Uterus (tissue), 4 donors: ENCODE results near the gene CPA4. TPM values are rescaled to one million over a fixed set of nuclear protein-coding genes. Genes with fewer than 3 reads are reported as not detected.

Source experiments
- DNase-seq, 2 donors: peaks; one replicate each; pipeline ENCODE4 v3.0.0-alpha.2; 2019 to 2020
- H3K27ac ChIP-seq, 2 donors: fragments of 200-600 bp; sonication (generic); 1 replicate in 1 of 2; 2 replicates in 1 of 2; pipeline ENCODE4 v1.5.1; 2016 to 2018
- H3K27me3 ChIP-seq, 2 donors: fragments of 200-600 bp; sonication (generic); one replicate each; pipeline ENCODE4 v1.5.1; 2018 to 2019; ENCODE audit warnings: control low read depth in 1 of 2
- H3K36me3 ChIP-seq, 2 donors: fragments of 200-600 bp; sonication (generic); one replicate each; pipeline ENCODE4 v1.5.1; 2019; ENCODE audit warnings: control low read depth in 1 of 2
- H3K4me1 ChIP-seq, 2 donors: fragments of 200-600 bp; sonication (generic); one replicate each; pipeline ENCODE4 v1.5.1; 2018 to 2019; ENCODE audit warnings: control low read depth in 1 of 2
- H3K4me3 ChIP-seq, 2 donors: fragments of 200-600 bp; sonication (generic); 1 replicate in 1 of 2; 2 replicates in 1 of 2; pipeline ENCODE4 v1.5.1; 2018 to 2019; ENCODE audit warnings: mild to moderate bottlenecking in 1 of 2
- H3K9me3 ChIP-seq, 2 donors: fragments of 200-600 bp; sonication (generic); one replicate each; pipeline ENCODE4 v1.5.1; 2019; ENCODE audit warnings: control low read depth in 1 of 2
- CTCF ChIP-seq, 4 experiments: fragments of 200-600 bp in 2 of 4; fragments of 450-650 bp in 2 of 4; sonication (generic) in 2 of 4; IDR thresholded peaks; one replicate each; pipeline ENCODE4 v1.5.1; 2016 to 2019; ENCODE audit warnings: antibody characterized with exemption in 4 of 4, mild to moderate bottlenecking in 2 of 4, moderate library complexity in 1 of 4
- POLR2A ChIP-seq, 2 donors: fragments of 450-650 bp; IDR thresholded peaks; one replicate each; pipeline ENCODE4 v1.6.1; 2016; ENCODE audit warnings: antibody characterized with exemption in 2 of 2, mild to moderate bottlenecking in 1 of 2, moderate library complexity in 1 of 2
- intact Hi-C: fragments of 100-400 bp; cut with DNase I; formaldehyde crosslinking; loops from one replicate; pipeline ENCODE4 v1.15.1; 2023; ENCODE audit warnings: low total_unique reads
- total RNA-seq, 4 donors: library from RNA; depleted of rRNA in 3 of 4; stranded (reverse); fragments of >200 nt in 3 of 4; gene quantifications; one replicate each; pipeline versions ENCODE4 v1.1.0 to v1.2.4, GENCODE V29; 2014 to 2023
- donor health status: DM: yes; HTN: yes; CAD: no.

The CPA4 gene
- total RNA-seq, 4 donors from 2014 or later = 1.3 TPM; not detected in 3

GRCh38 chr7:130364451-130364850 lies 71.5 kb downstream of the CPA4 start:
- Histone ChIP-seq H3K4me3 (no peak overlapping the region), H3K27me3 (no peaks in the 10 kb centered on the region), H3K36me3 (no peaks in the 10 kb centered on the region), H3K9me3 (no peaks in the 10 kb centered on the region), H3K4me1 (no peaks in the 10 kb centered on the region), H3K27ac (peak overlapping the region in 1 of 2 donors; percentile 78)
- DNase-seq = no peak
- TF ChIP-seq POLR2A (IDR thresholded peaks at IDR 0.05) (no peak), CTCF (IDR thresholded peaks at IDR 0.05) (no peak)
- intact Hi-C loops = no loop called here

- H3K4me3 ChIP-seq = no peak overlapping the region
- no peaks in the 10 kb centered on the region for H3K36me3 ChIP-seq
- H3K9me3 ChIP-seq = no peaks in the 10 kb centered on the region
- peak overlapping the region; percentile 28 to 78 for H3K27ac ChIP-seq
- no peaks in the 10 kb centered on the region for H3K27me3 ChIP-seq
- TF ChIP-seq POLR2A (IDR thresholded peaks at IDR 0.05) = no peak
- TF ChIP-seq CTCF (IDR thresholded peaks at IDR 0.05) = no peak
- intact Hi-C loops = no loop called here
- no peaks in the 10 kb centered on the region for H3K4me1 ChIP-seq
- no peak for DNase-seq
Measured at GRCh38 chr7:130365088-130365487, 72.1 kb downstream of the CPA4 start.

- H3K9me3 ChIP-seq = no peaks in the 10 kb centered on the region
- no peaks in the 10 kb centered on the region for H3K4me1 ChIP-seq
- no peak for TF ChIP-seq POLR2A (IDR thresholded peaks at IDR 0.05)
- TF ChIP-seq CTCF (IDR thresholded peaks at IDR 0.05) = no peak
- H3K27ac ChIP-seq = peak overlapping the region; percentile 28 to 78
- H3K4me3 ChIP-seq = no peak overlapping the region
- H3K36me3 ChIP-seq = no peaks in the 10 kb centered on the region
- peak; percentile 71 to 88 for DNase-seq
- no peaks in the 10 kb centered on the region for H3K27me3 ChIP-seq
- intact Hi-C loops = no loop called here
Measured at GRCh38 chr7:130365511-130366441, 72.8 kb downstream of the CPA4 start.

- peak in 1 of 2 donors; percentile 12 for DNase-seq
- TF ChIP-seq POLR2A (IDR thresholded peaks at IDR 0.05) (no peak), CTCF (IDR thresholded peaks at IDR 0.05) (no peak)
- Histone ChIP-seq H3K27ac (peak overlapping the region; percentile 28 to 78), H3K9me3 (no peaks in the 10 kb centered on the region), H3K4me3 (no peak overlapping the region), H3K4me1 (no peaks in the 10 kb centered on the region), H3K27me3 (no peaks in the 10 kb centered on the region), H3K36me3 (no peaks in the 10 kb centered on the region)
- intact Hi-C loops = no loop called here
Measured at GRCh38 chr7:130366564-130366963, 73.6 kb downstream of the CPA4 start.

- Histone ChIP-seq H3K4me1 (no peaks in the 10 kb centered on the region), H3K36me3 (no peaks in the 10 kb centered on the region), H3K9me3 (no peaks in the 10 kb centered on the region), H3K27ac (peak overlapping the region in 1 of 2 donors; percentile 78), H3K4me3 (no peak overlapping the region), H3K27me3 (no peaks in the 10 kb centered on the region)
- no peak for TF ChIP-seq CTCF (IDR thresholded peaks at IDR 0.05)
- no peak for TF ChIP-seq POLR2A (IDR thresholded peaks at IDR 0.05)
- DNase-seq = no peak
- intact Hi-C loops = no loop called here
Measured at GRCh38 chr7:130367088-130367755, 74.3 kb downstream of the CPA4 start.
